Neuron (in vitro differentiated cells): ENCODE data around the gene KRT76.
"Not testable (repeated sequence)": the region's sequence is repeated elsewhere in the genome, so short reads cannot be mapped to it uniquely, and the experiment has no call there.

Experiments
- H2AFZ ChIP-seq: one replicate; pipeline ENCODE4 v1.6.1; 2013; ENCODE audit warnings: low read depth, mild to moderate bottlenecking, inconsistent platforms, low read length, moderate library complexity
- H3K27me3 ChIP-seq: one replicate; pipeline ENCODE4 v1.6.1; 2013; ENCODE audit warnings: low read length; ENCODE audit not compliant: insufficient read depth
- H3K36me3 ChIP-seq: one replicate; pipeline ENCODE4 v1.6.1; 2013; ENCODE audit warnings: low read length; ENCODE audit not compliant: insufficient read depth
- H3K4me1 ChIP-seq: one replicate; pipeline ENCODE4 v1.6.1; 2013; ENCODE audit warnings: low read length; ENCODE audit not compliant: insufficient read depth
- H3K4me3 ChIP-seq: 2 replicates; pipeline ENCODE4 v1.5.1; 2013; ENCODE audit warnings: mild to moderate bottlenecking, low read length, moderate library complexity
- H3K9me3 ChIP-seq: one replicate; pipeline ENCODE4 v1.6.1; 2013; ENCODE audit warnings: low read length

KRT76 gene

GRCh38 chr12:52750532-52750931 lies 26.6 kb downstream of the KRT76 start:
- not testable (repeated sequence) for H3K27me3 ChIP-seq, H3K4me3 ChIP-seq, H2AFZ ChIP-seq, H3K36me3 ChIP-seq, H3K4me1 ChIP-seq, H3K9me3 ChIP-seq

DNA sequence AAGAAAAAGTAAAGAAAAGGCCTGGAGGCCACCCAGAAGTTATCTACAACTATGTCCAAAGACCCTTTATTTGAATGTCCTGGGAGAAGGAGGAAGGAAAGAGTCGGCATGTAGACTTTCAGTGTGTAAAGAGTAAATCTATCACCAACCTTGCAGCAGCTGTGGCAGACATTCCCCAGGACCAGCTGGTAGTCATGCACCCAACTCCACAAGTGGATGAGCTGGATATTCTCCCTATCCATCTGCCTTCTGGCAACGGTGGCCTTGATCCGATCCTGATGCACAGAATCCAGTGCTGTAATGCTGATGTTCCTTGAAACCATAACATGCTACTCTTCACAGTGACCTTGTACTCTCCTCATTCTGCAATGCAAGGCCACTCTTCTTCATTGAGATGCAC lies 27.3 kb downstream of the KRT76 start:
- Histone ChIP-seq H3K4me1 (no peaks in the 10 kb centered on the region), H3K4me3 (no peak overlapping the region), H3K27me3 (peaks cover 3% of the 10 kb centered on the region), H2AFZ (no peak overlapping the region), H3K36me3 (no peaks in the 10 kb centered on the region), H3K9me3 (no peaks in the 10 kb centered on the region)

DNA sequence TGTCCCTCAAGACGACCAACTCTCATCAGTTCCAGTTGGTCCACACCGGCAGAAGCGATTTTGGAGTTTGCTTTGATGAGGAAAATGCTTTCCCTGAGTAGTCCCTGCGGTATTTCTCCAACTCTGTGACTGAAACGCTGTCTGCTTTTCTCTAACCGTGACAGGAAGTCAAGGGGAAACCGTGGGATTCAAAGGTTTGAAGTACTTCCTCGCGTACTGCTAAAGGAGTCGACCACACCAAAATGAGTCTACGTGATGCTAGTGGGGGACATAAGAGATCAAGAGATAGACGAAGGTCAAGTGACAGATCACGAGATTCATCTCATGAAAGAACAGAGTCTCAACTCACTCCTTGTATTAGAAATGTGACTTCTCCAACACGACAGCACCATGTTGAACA lies 28.6 kb downstream of the KRT76 start:
- H2AFZ ChIP-seq: no peak overlapping the region
- no peaks in the 10 kb centered on the region for H3K4me1 ChIP-seq
- no peaks in the 10 kb centered on the region for H3K9me3 ChIP-seq
- no peak overlapping the region for H3K4me3 ChIP-seq
- H3K36me3 ChIP-seq: no peaks in the 10 kb centered on the region
- H3K27me3 ChIP-seq: peaks cover 3% of the 10 kb centered on the region

- Histone ChIP-seq H2AFZ (no peak overlapping the region), H3K4me3 (no peak overlapping the region), H3K36me3 (no peaks in the 10 kb centered on the region), H3K9me3 (no peaks in the 10 kb centered on the region), H3K4me1 (no peaks in the 10 kb centered on the region), H3K27me3 (peaks cover 3% of the 10 kb centered on the region)
These were observed 31.6 kb downstream of the KRT76 start for GRCh38 chr12:52745554-52745953.

GRCh38 chr12:52744493-52745156 lies 32.5 kb downstream of the KRT76 start:
- Histone ChIP-seq H3K4me1 (no peaks in the 10 kb centered on the region), H3K27me3 (peaks cover 3% of the 10 kb centered on the region), H2AFZ (no peak overlapping the region), H3K9me3 (no peaks in the 10 kb centered on the region), H3K4me3 (no peak overlapping the region), H3K36me3 (no peaks in the 10 kb centered on the region)

- H2AFZ ChIP-seq: no peak overlapping the region
- no peaks in the 10 kb centered on the region for H3K4me1 ChIP-seq
- no peak overlapping the region for H3K4me3 ChIP-seq
- H3K36me3 ChIP-seq: no peaks in the 10 kb centered on the region
- H3K9me3 ChIP-seq: no peaks in the 10 kb centered on the region
- H3K27me3 ChIP-seq: no peaks in the 10 kb centered on the region
These were observed 34.2 kb downstream of the KRT76 start for GRCh38 chr12:52742822-52743457.

DNA sequence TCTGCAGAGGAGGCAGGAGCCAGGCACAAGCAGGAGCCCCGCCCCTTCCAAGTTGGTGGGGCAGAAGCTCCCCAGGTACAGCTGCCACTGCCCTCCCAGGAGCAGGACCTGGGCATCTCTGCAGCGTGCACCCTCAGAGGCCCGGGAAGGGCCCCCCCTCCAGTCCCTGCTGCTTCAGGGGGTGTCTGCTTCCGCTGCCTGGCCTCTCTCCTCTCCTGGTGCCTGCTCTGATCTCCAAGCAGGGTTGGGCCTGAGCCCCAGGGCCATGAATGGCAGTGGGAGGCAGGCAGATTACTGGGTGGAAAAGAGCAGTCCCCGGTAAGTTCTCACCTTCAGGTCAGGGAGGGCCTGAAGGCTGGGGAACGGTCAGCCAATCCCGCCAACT lies 35.0 kb downstream of the KRT76 start:
- Histone ChIP-seq H3K4me3 (no peak overlapping the region), H2AFZ (no peak overlapping the region), H3K27me3 (no peaks in the 10 kb centered on the region)

GRCh38 chr12:52741375-52742195 lies 35.6 kb downstream of the KRT76 start:
- Histone ChIP-seq H3K4me1 (no peaks in the 10 kb centered on the region), H3K36me3 (no peaks in the 10 kb centered on the region), H3K4me3 (no peak overlapping the region), H3K27me3 (no peaks in the 10 kb centered on the region), H3K9me3 (no peaks in the 10 kb centered on the region), H2AFZ (no peak overlapping the region)

More for the DNA sequence above, 35.0 kb downstream of the KRT76 start:
- no peaks in the 10 kb centered on the region for H3K4me1 ChIP-seq
- H3K9me3 ChIP-seq: no peaks in the 10 kb centered on the region
- no peaks in the 10 kb centered on the region for H3K36me3 ChIP-seq

- no peaks in the 10 kb centered on the region for H3K27me3 ChIP-seq
- no peaks in the 10 kb centered on the region for H3K9me3 ChIP-seq
- H3K4me1 ChIP-seq: no peaks in the 10 kb centered on the region
- H3K4me3 ChIP-seq: no peak overlapping the region
- no peak overlapping the region for H2AFZ ChIP-seq
- no peaks in the 10 kb centered on the region for H3K36me3 ChIP-seq
These were observed 36.6 kb downstream of the KRT76 start for GRCh38 chr12:52740584-52740983.

GRCh38 chr12:52739963-52740362 lies 37.2 kb downstream of the KRT76 start:
- no peak overlapping the region for H3K4me3 ChIP-seq
- H3K27me3 ChIP-seq: no peaks in the 10 kb centered on the region
- H3K36me3 ChIP-seq: no peaks in the 10 kb centered on the region
- H2AFZ ChIP-seq: no peak overlapping the region
- no peaks in the 10 kb centered on the region for H3K4me1 ChIP-seq
- no peaks in the 10 kb centered on the region for H3K9me3 ChIP-seq

GRCh38 chr12:52735816-52736632 lies 41.1 kb downstream of the KRT76 start:
- Histone ChIP-seq H3K9me3 (no peaks in the 10 kb centered on the region), H3K36me3 (no peaks in the 10 kb centered on the region), H3K4me3 (no peak overlapping the region), H3K4me1 (no peaks in the 10 kb centered on the region), H2AFZ (no peak overlapping the region), H3K27me3 (no peaks in the 10 kb centered on the region)

GRCh38 chr12:52735106-52735505 lies 42.0 kb downstream of the KRT76 start:
- Histone ChIP-seq H3K36me3 (no peaks in the 10 kb centered on the region), H2AFZ (no peak overlapping the region), H3K9me3 (no peaks in the 10 kb centered on the region), H3K4me3 (no peak overlapping the region), H3K27me3 (no peaks in the 10 kb centered on the region), H3K4me1 (no peaks in the 10 kb centered on the region)

DNA sequence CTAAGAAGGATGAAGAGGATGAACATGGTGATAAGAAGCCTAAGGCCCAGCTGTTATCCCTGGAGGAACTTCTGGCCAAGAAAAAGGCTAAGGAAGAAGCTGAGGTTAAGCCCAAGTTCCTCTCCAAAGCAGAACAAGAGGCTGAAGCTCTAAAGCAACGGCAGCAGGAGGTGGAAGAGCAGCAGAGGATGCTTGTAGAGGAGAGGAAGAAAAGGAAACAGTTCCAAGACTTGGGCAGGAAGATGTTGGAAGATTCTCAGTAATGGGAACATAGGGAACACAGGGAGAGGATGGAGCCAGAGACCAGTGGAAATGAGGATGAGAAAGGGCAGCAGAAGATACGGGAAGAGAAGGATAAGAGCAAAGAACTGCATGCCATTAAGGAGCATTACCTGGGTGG lies 46.4 kb downstream of the KRT76 start:
- Histone ChIP-seq H3K27me3 (peaks cover 3% of the 10 kb centered on the region), H3K9me3 (no peaks in the 10 kb centered on the region), H3K36me3 (no peaks in the 10 kb centered on the region), H3K4me1 (no peaks in the 10 kb centered on the region), H2AFZ (no peak overlapping the region), H3K4me3 (no peak overlapping the region)
